CD4-positive, alpha-beta memory T cell (primary cell): ENCODE measurements around the gene CHURC1. TPM values are rescaled to one million over a fixed set of nuclear protein-coding genes. Genes with fewer than 3 reads are reported as not detected.

Source experiments
- CTCF ChIA-PET: fragments of 350-600 bp; sonication (Branson Sonifier 250); formaldehyde crosslinking; loops from one replicate; lab custom pipeline; 2021; ENCODE audit warnings: inconsistent platforms; ENCODE audit not compliant: partially characterized antibody; lab: Charles Lee
- POLR2A ChIA-PET: fragments of 350-600 bp; sonication (Branson Sonifier 250); formaldehyde crosslinking; loops from one replicate; lab custom pipeline; 2021; ENCODE audit not compliant: partially characterized antibody; lab: Charles Lee
- DNase-seq, 5 donors: peaks; one replicate each; pipeline versions ENCODE4 v3.0.0 to v3.0.0-alpha.2; 2020 to 2022; ENCODE audit warnings: mixed read lengths in 1 of 5
- H3K27ac ChIP-seq: one replicate; pipeline ENCODE4 v1.7.0; 2013; ENCODE audit warnings: low read depth, low read length
- H3K27me3 ChIP-seq: 2 replicates; pipeline ENCODE4 v1.7.0; 2013; ENCODE audit warnings: mild to moderate bottlenecking, low read length, moderate library complexity; ENCODE audit not compliant: insufficient read depth
- H3K36me3 ChIP-seq: 2 replicates; pipeline ENCODE4 v1.7.0; 2013; ENCODE audit warnings: mild to moderate bottlenecking, low read length, moderate library complexity; ENCODE audit not compliant: insufficient read depth
- H3K4me1 ChIP-seq: 2 replicates; pipeline ENCODE4 v1.7.0; 2013; ENCODE audit warnings: mild to moderate bottlenecking, low read length, moderate library complexity; ENCODE audit not compliant: insufficient read depth
- H3K4me3 ChIP-seq, 2 donors: one replicate each; pipeline ENCODE4 v1.7.0; 2013; ENCODE audit warnings: low read length in 2 of 2, mild to moderate bottlenecking in 1 of 2
- H3K9me3 ChIP-seq, 2 donors: one replicate each; pipeline ENCODE4 v1.7.0; 2013; ENCODE audit warnings: low read length in 2 of 2, control low read depth in 1 of 2; ENCODE audit not compliant: control insufficient read depth in 1 of 2
- H3K27ac Mint-ChIP-seq, 7 donors: one replicate each; pipeline ENCODE4 v1.8.0; 2020 to 2021; ENCODE audit warnings: mixed read lengths in 7 of 7, mild to moderate bottlenecking in 6 of 7, inconsistent platforms in 3 of 7, moderate library complexity in 3 of 7
- H3K27me3 Mint-ChIP-seq, 2 donors: one replicate each; pipeline ENCODE4 v1.8.0; 2020 to 2021; ENCODE audit warnings: mixed read lengths in 2 of 2
- H3K36me3 Mint-ChIP-seq, 2 donors: one replicate each; pipeline ENCODE4 v1.8.0; 2020 to 2021; ENCODE audit warnings: mixed read lengths in 2 of 2, inconsistent platforms in 1 of 2, mild to moderate bottlenecking in 1 of 2
- H3K4me1 Mint-ChIP-seq, 4 donors: one replicate each; pipeline ENCODE4 v1.8.0; 2020 to 2021; ENCODE audit warnings: mixed read lengths in 4 of 4, mild to moderate bottlenecking in 1 of 4
- H3K4me3 Mint-ChIP-seq, 8 donors: one replicate each; pipeline ENCODE4 v1.8.0; 2020 to 2021; ENCODE audit warnings: mixed read lengths in 8 of 8, mild to moderate bottlenecking in 7 of 8, moderate library complexity in 6 of 8, inconsistent platforms in 3 of 8
- H3K9me3 Mint-ChIP-seq, 8 donors: one replicate each; pipeline ENCODE4 v1.8.0; 2020 to 2021; ENCODE audit warnings: mixed read lengths in 8 of 8, mild to moderate bottlenecking in 5 of 8, inconsistent platforms in 3 of 8, moderate library complexity in 1 of 8
- intact Hi-C: fragments of 100-400 bp; cut with micrococcal nuclease; formaldehyde crosslinking; loops from one replicate; pipeline ENCODE4 v1.15.1; 2023
- polyA plus RNA-seq, 2 donors: library from polyadenylated mRNA; unstranded; fragments of 300-500 nt; fragmentation: Illumina TruSeq; gene quantifications; one replicate each; pipeline ENCODE4 v1.2.3, GENCODE V29; 2021
- total RNA-seq, 2 experiments: library from RNA; stranded (reverse); gene quantifications; one replicate each; pipeline ENCODE4 v1.2.3, GENCODE V29; 2021

Gene CHURC1
- total RNA-seq = 100 to 1,000 TPM; 112 to 116 TPM
- polyA plus RNA-seq = 100 to 1,000 TPM; 147 to 176 TPM

DNA sequence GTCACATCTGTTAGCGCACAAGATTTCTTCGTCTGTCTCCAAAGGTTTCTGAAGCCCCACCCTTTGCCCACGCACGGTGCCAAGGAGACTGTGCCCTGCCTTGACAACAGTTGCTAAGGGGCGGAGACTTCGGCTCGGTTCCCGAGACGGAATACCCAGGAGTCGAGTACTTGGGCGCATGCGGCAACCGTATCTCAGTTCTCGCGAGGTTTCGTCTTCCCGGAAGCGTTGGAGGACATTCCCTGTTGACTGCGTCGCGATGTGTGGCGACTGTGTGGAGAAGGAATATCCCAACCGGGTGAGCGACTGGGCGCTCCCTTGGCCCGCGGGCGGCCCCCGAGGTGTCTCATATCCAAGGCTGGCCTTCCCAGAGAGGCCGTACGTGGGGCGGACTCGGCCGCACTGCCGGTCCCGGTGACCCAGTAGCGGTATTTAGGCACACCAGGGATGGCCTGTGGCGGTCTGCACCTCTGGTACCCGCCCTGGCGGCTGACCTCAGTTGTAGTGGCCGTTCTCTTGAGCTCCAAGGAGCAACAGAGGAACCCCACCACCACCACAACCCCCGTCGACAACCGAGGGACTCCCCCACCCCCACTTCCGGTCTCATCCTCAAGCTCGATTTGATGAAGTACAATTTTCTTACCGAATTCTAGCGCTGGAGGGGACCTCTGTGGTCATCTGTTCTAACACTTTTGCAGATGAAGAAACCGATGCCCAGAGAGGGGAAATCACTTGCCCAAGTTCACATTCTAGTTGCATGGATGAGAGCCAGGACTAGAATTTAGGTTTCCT is at the start of gene CHURC1:
Gene CHURC1, plus strand, starts transcription at position 219 of the 792 bp plus-strand sequence. Its CDS starts 41 bp downstream, at position 260.
- H3K27ac ChIP-seq = peak within 1 kb of the TSS; percentile 100
- H3K9me3 ChIP-seq = no peaks in the 10 kb centered on the region
- peak within 1 kb of the TSS; percentile 90 to 99 for H3K4me3 ChIP-seq
- H3K36me3 ChIP-seq = no peaks in the 10 kb centered on the region
- DNase-seq = peak; percentile 94 to 99 (median 97)
- Mint-ChIP-seq H3K36me3 (peaks cover 15 to 19% of the 10 kb centered on the region in 2 donors), H3K27me3 (peaks cover 0 to 1% of the 10 kb centered on the region in 2 donors), H3K9me3 (peaks cover 0 to 2% (median 0%) of the 10 kb centered on the region in 8 donors), H3K4me3 (peak within 1 kb of the TSS; percentile 84 to 95 (median 90)), H3K4me1 (peaks cover 33 to 56% (median 45%) of the 10 kb centered on the region in 4 donors), H3K27ac (peak within 1 kb of the TSS; percentile 92 to 99 (median 98))
- peaks cover 46% of the 10 kb centered on the region for H3K4me1 ChIP-seq
- ChIA-PET POLR2A (interaction anchor here (0.5 to 5.8 kb wide), 34 partner anchors 10 to 1273 kb away, joined by 3 to 111 read pairs (median 3); partner anchors contain the start of genes FNTB, HSPA2, MAX and MTHFD1), CTCF (interaction anchor here (0.7 to 1.7 kb wide), 9 partner anchors 10 to 91 kb away, joined by 3 to 5 read pairs (median 4); partner anchors contain the start of gene FNTB)
- intact Hi-C loops = loop anchor here (1.0 to 2.0 kb wide), 6 partner anchors 14 to 498 kb away; partner anchors contain the start of genes FNTB, FUT8, MAX and RAB15
- H3K27me3 ChIP-seq = no peaks in the 10 kb centered on the region

DNA sequence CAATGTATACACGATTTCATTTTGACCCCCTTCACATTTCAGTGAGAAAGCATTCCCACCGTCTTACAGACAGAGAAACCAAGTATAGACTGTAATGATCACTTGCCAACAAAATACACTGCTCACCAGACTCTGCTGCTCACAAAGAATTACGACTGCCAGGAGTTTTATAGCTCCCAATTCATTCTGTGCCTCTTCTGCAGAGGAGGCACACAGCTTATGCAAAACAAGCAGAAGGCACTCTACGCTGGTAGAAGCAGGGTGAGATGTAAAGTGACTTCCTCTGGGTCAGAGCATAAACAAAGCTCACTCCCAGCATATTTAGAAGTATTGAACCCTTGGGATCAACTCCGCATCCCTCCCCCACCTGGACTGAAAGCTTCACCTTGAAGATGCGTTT is 49.1 kb upstream of the CHURC1 start:
- intact Hi-C loops = no loop called here
- CTCF ChIA-PET = interaction anchor here (1.0 kb wide), 1 partner anchor 26 kb away, joined by 3 read pairs; no protein-coding TSS in a partner anchor
- H3K4me3 ChIP-seq = no peak overlapping the region
- H3K27me3 ChIP-seq = no peaks in the 10 kb centered on the region
- Mint-ChIP-seq H3K36me3 (no peaks in the 10 kb centered on the region), H3K27ac (no peak overlapping the region), H3K27me3 (peaks cover 13 to 30% of the 10 kb centered on the region in 2 donors), H3K9me3 (no peaks in the 10 kb centered on the region), H3K4me1 (no peaks in the 10 kb centered on the region), H3K4me3 (no peak overlapping the region)
- H3K27ac ChIP-seq = no peak overlapping the region
- H3K36me3 ChIP-seq = no peaks in the 10 kb centered on the region
- no peak for DNase-seq
- H3K9me3 ChIP-seq = no peaks in the 10 kb centered on the region
- H3K4me1 ChIP-seq = no peaks in the 10 kb centered on the region
- POLR2A ChIA-PET = interaction anchor here (0.6 kb wide), 1 partner anchor 276 kb away, joined by 3 read pairs; no protein-coding TSS in a partner anchor

DNA sequence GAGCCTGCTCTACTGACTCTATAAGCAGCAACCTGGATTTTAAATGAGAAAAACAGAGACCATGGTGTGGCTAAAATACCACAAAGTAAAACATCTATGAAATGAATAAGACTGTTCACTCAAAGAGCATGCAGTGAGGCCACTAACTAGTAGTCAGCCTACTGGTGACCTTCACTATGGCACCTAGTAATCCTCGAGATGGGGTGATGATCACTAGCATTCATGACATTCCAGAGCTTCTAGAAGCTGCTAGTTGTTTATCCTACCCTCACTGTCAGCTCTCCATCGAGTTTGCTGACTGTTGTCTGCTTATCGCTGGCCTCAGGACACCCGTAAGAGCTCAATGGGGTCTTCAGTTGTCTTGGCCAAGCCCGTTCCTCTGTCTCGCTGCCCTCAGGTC is 48.3 kb upstream of the CHURC1 start:
- Histone ChIP-seq H3K36me3 (no peaks in the 10 kb centered on the region), H3K4me1 (no peaks in the 10 kb centered on the region), H3K27ac (no peak overlapping the region), H3K4me3 (no peak overlapping the region), H3K9me3 (no peaks in the 10 kb centered on the region), H3K27me3 (no peaks in the 10 kb centered on the region)
- no peaks in the 10 kb centered on the region for H3K36me3 Mint-ChIP-seq
- H3K27ac Mint-ChIP-seq = no peak overlapping the region
- peaks cover 14 to 30% of the 10 kb centered on the region in 2 donors for H3K27me3 Mint-ChIP-seq
- CTCF ChIA-PET = no interaction called here
- POLR2A ChIA-PET = no interaction called here
- intact Hi-C loops = no loop called here
- no peak for DNase-seq
- H3K4me3 Mint-ChIP-seq = no peak overlapping the region
- no peaks in the 10 kb centered on the region for H3K9me3 Mint-ChIP-seq
- no peaks in the 10 kb centered on the region for H3K4me1 Mint-ChIP-seq

- no peak overlapping the region for H3K27ac Mint-ChIP-seq
- ChIA-PET CTCF (interaction anchor here (1.3 kb wide), 1 partner anchor 26 kb away, joined by 4 read pairs; no protein-coding TSS in a partner anchor), POLR2A (no interaction called here)
- H3K4me3 Mint-ChIP-seq = no peak overlapping the region
- no peaks in the 10 kb centered on the region for H3K9me3 ChIP-seq
- H3K36me3 Mint-ChIP-seq = no peaks in the 10 kb centered on the region
- no peaks in the 10 kb centered on the region for H3K9me3 Mint-ChIP-seq
- H3K4me3 ChIP-seq = no peak overlapping the region
- H3K36me3 ChIP-seq = no peaks in the 10 kb centered on the region
- intact Hi-C loops = no loop called here
- no peak overlapping the region for H3K27ac ChIP-seq
- peaks cover 12 to 28% of the 10 kb centered on the region in 2 donors for H3K27me3 Mint-ChIP-seq
- DNase-seq = no peak
- no peaks in the 10 kb centered on the region for H3K4me1 Mint-ChIP-seq
- no peaks in the 10 kb centered on the region for H3K4me1 ChIP-seq
- no peaks in the 10 kb centered on the region for H3K27me3 ChIP-seq
Observed at GRCh38 chr14:64867182-64867581, 47.1 kb upstream of the CHURC1 start.

DNA sequence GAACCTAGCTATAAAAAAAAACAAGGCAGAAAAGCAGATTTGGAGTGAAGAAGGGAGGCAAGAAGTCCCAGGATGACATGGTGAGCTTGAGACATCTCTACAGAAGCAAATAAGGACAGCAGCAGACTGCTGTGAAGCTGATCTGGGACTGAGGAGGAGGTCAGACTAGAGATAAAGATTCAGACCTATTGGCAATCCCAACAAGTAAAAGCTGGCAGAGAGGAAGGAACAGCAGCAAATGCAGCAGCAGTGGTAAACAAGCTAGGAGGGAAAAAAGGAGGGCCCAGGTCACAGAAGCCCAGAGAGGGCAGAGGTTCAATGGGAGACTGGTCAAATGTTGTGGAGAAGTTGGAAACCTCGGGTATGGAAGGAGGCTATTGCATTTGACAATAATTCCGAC is 45.9 kb upstream of the CHURC1 start:
- Histone ChIP-seq H3K4me1 (no peaks in the 10 kb centered on the region), H3K27ac (no peak overlapping the region), H3K4me3 (no peak overlapping the region), H3K27me3 (no peaks in the 10 kb centered on the region), H3K36me3 (no peaks in the 10 kb centered on the region), H3K9me3 (no peaks in the 10 kb centered on the region)
- peaks cover 15 to 32% of the 10 kb centered on the region in 2 donors for H3K27me3 Mint-ChIP-seq
- H3K4me1 Mint-ChIP-seq = no peaks in the 10 kb centered on the region
- intact Hi-C loops = no loop called here
- ChIA-PET POLR2A (no interaction called here), CTCF (interaction anchor here (1.3 to 3.1 kb wide), 3 partner anchors 12 to 25 kb away, joined by 4 to 12 read pairs (median 4); no protein-coding TSS in a partner anchor)
- H3K36me3 Mint-ChIP-seq = no peaks in the 10 kb centered on the region
- no peak overlapping the region for H3K4me3 Mint-ChIP-seq
- H3K9me3 Mint-ChIP-seq = no peaks in the 10 kb centered on the region
- no peak overlapping the region for H3K27ac Mint-ChIP-seq
- no peak for DNase-seq

DNA sequence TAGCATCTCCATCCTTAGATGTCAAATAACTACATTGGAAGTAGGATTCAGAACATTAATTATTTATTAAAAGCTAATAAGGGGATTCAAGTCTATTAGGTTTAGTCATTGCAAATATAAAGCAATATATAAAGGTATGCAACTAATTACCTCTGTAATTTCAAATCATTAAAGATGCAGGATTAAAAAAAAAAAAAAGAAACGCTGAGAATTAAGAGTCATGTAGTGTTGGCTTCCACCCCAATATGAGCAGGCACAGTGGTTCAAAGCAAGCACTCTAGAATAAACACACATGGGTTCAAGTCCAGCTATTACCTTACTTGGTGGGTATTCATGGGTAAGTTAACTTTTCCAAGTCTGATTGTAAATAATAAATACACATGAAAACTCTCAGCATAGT is 45.4 kb upstream of the CHURC1 start:
- Mint-ChIP-seq H3K4me1 (no peaks in the 10 kb centered on the region), H3K27me3 (peaks cover 16 to 29% of the 10 kb centered on the region in 2 donors), H3K36me3 (no peaks in the 10 kb centered on the region), H3K9me3 (no peaks in the 10 kb centered on the region), H3K4me3 (no peak overlapping the region), H3K27ac (no peak overlapping the region)
- Histone ChIP-seq H3K4me3 (no peak overlapping the region), H3K36me3 (no peaks in the 10 kb centered on the region), H3K9me3 (no peaks in the 10 kb centered on the region), H3K27ac (no peak overlapping the region), H3K27me3 (no peaks in the 10 kb centered on the region), H3K4me1 (no peaks in the 10 kb centered on the region)
- POLR2A ChIA-PET = interaction anchor here (0.6 kb wide), 1 partner anchor 814 kb away, joined by 4 read pairs; no protein-coding TSS in a partner anchor
- intact Hi-C loops = no loop called here
- DNase-seq = no peak
- CTCF ChIA-PET = interaction anchor here (1.3 to 3.1 kb wide), 3 partner anchors 12 to 24 kb away, joined by 4 to 12 read pairs (median 4); no protein-coding TSS in a partner anchor

- Histone ChIP-seq H3K9me3 (no peaks in the 10 kb centered on the region), H3K4me3 (no peak overlapping the region), H3K27ac (no peak overlapping the region), H3K27me3 (no peaks in the 10 kb centered on the region), H3K4me1 (no peaks in the 10 kb centered on the region), H3K36me3 (no peaks in the 10 kb centered on the region)
- H3K4me1 Mint-ChIP-seq = no peaks in the 10 kb centered on the region
- POLR2A ChIA-PET = no interaction called here
- H3K9me3 Mint-ChIP-seq = no peaks in the 10 kb centered on the region
- H3K27ac Mint-ChIP-seq = no peak overlapping the region
- peaks cover 16 to 31% of the 10 kb centered on the region in 2 donors for H3K27me3 Mint-ChIP-seq
- no peak for DNase-seq
- H3K4me3 Mint-ChIP-seq = no peak overlapping the region
- CTCF ChIA-PET = interaction anchor here (0.7 to 3.1 kb wide), 5 partner anchors 10 to 238 kb away, joined by 3 to 12 read pairs (median 3); no protein-coding TSS in a partner anchor
- intact Hi-C loops = no loop called here
- no peaks in the 10 kb centered on the region for H3K36me3 Mint-ChIP-seq
Observed at GRCh38 chr14:64870160-64870559, 44.1 kb upstream of the CHURC1 start.
